Ureter (tissue), 1 donor: ENCODE results near the gene VMP1. TPM values are rescaled to one million over a fixed set of nuclear protein-coding genes. Genes with fewer than 3 reads are reported as not detected.

Source experiments
- DNase-seq: peaks from one replicate; pipeline ENCODE4 v3.0.0-alpha.2; 2020; ENCODE audit warnings: low spot score
- total RNA-seq: library from RNA; stranded (reverse); gene quantifications from one replicate; pipeline ENCODE4 v1.2.4, GENCODE V29; 2023
- donor health status: DM: yes; HTN: yes; CAD: no.

VMP1 gene
- total RNA-seq = 335 TPM

DNA sequence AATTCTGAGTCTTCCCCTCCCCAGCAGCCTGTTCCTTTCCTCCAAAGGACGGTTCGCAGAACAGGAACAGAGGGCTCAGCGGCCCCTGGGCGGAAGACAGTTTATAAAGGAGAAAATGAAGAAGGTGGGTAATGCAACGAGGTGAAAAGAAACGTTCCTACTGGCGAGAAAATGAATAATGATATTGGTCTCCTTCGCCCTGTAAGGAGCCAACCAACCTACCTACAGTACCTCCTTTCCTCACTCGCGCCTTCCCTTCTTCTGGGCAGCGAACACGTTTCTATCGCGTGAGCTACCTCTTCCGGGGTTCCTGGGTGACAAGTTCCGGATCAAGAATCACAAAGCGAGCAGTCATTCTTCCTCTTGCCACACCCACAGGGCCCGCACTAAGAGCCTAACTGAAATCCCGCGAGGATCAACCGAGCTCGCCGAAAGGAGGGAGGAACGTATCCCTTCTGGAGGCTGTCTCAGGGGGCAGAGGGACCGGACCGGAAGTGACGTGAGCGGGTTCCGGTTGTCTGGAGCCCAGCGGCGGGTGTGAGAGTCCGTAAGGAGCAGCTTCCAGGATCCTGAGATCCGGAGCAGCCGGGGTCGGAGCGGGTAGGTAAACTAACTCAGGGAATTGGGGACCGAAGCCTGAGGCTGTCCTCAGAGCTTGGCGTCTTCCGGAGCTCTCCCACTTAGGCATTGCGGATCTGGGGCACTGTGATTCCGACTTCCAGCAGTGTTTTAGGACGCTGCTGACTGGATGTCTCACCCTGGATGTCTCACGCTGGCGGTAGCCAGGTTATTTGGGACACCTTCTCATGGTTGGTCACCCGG lies at the start of gene VMP1, which contains the start of gene PTRH2:
VMP1 (plus strand) TSS at position 506 of the 822 bp plus-strand sequence. CDS start 23,793 bp downstream, outside the sequence.
PTRH2 (minus strand) TSS at position 282 of the 822 bp plus-strand sequence. CDS start 9,452 bp downstream, outside the sequence.
- peak; percentile 98 for DNase-seq

DNA sequence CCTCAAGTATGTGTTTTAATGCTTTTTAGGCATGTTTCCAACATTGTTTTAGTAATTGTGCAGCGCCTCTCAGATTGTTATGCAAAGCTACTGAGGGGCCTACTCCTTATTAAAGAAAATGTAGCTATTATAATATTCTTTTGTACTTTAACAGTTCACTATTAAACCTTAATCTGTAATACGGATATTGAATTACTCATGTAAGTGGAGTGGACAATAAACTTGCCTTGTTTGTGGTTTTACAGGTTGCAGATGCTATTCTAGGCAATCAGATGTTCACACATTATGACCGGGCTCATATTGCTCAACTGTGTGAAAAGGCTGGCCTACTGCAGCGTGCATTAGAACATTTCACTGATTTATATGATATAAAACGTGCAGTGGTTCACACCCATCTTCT lies 41.2 kb upstream of the VMP1 start:
- no peak for DNase-seq

DNA sequence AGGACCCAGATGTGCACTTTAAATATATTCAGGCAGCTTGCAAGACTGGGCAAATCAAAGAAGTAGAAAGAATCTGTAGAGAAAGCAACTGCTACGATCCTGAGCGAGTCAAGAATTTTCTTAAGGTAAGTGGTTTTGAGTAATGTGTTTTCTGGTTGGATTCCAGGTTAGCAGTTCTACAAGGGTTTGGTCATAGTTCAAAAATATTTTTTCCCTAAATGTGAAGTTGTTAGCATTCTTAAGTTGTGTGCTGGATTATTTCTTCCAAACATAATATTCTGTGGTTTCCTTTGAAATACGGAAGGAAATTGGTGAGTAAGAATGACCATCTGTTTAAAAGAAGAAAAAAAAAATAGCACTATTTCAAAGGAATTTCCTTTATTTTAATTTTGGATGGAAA lies 38.6 kb upstream of the VMP1 start:
- DNase-seq = no peak

DNA sequence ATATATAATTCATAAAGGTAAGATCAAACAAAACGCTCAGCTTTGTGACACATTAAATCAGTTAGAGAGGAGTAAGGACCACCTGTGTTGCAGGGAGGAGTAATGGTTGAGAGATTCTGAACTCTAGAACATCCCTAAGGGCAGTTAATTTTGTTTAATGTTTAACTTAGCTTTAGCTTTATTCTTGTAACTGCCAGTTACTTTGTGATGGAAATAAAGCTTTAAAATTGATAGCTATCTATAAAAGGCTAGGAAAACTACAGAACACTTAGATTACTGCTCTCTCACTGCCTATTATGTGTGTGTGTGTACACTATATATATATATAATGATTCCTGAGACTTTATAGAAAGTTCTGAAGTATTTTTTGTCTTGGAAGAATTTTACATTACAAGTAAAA lies 38.0 kb upstream of the VMP1 start:
- no peak for DNase-seq

DNA sequence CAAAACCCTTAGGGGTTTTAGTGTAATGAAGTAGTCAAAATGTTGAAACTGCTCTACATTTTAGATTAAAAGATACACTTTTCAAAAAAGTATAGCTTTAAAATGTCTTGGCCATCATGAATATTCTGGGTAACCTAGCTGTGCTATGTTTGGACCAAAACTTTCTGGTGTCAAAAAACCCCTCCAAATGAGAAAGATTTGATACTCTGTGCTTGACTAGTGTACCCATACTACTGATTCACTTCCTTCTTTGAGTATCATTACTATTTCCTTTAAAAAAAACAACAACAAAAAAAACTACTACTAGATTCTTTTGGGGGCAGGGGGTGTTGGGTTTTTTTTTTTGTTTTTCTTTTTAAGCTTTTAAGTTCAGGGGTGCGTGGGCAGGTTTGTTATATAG lies 37.5 kb upstream of the VMP1 start:
- DNase-seq = no peak

DNA sequence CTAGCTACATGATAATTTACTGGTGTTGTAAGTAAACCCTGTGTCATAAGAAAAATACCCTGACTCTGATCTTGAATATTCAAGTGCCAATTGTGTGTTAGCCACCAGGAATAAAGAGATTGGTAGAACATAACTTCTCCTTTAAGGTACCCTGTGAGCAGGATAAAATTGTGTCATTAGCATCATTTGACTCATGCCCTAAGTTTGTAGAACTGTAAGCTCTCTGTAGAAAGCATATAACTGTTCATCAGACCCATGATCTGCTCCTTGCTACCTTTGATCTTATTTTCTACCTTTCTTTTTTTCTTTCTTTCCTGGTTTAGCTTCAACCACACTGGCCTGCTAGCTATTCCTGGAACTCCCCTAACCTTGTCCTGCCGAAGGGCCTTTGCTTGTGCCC lies 36.1 kb upstream of the VMP1 start:
- no peak for DNase-seq

DNA sequence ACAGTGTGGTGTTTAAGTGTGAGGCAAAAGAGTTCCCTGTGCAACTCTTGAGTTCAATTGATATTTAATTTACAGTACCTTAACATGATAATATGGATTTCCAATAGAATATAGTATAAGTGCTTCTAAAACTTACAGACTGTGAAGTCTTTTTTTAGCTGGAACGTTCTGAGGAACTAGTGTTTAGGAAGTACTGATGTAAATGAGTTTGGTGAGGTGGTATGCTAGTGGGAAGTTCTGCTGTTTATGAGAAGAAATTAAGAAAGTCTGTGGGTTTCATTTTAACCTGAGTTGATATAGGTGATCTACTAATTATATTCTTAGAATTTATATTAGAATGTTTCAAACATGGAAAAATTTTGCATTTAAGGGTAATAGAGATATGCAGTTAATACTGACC lies 32.2 kb upstream of the VMP1 start:
- no peak for DNase-seq

DNA sequence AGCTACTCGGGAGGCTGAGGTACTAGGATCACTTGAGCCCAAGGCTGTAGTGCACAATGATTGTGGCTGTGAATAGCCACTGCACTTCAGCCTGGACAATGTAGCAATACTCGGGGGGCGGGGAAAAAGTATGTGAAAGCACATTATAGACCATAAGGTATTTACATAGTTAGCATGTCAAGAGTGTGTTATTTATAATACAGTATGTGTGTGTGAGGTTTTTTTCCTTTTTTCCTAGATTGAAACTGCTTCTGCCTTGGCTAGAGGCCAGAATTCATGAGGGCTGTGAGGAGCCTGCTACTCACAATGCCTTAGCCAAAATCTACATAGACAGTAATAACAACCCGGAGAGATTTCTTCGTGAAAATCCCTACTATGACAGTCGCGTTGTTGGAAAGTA lies 30.7 kb upstream of the VMP1 start:
- no peak for DNase-seq

DNA sequence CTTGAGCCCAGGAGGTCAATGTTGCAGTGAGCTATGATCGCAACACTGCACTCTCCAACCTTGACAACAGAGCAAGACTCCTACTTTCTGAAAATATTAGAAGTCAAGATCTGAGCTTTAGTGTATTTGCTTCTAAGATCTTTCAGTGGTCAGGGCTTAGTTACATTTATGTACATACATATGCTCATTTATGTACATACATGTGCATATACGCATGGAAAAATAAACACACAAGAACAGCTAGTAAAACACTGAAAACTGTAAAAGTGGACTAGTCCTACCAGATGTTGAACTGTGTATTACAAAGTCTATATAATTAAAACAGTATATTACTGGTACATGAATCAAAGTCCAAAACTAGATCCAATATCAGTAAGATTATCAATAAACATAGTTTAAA lies 28.5 kb upstream of the VMP1 start:
- no peak for DNase-seq

DNA sequence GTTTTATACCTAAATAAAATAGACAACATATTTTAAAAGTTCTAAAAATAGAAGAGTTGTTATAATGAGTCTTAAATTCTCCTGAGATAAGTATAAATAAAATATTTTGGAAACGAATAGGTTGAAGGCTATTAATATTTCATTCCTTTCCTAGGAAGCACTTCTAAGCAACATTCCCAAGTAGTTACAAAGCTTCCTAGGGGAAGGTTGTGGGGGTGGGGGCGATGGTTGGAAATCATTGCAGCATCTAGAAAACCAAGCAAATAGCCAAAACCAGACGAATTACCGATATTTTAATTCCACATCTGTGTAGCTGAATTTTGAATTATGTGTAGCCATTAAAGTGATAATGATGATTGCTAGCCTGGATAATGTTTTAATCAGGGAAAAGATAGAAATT lies 27.1 kb upstream of the VMP1 start:
- DNase-seq = no peak

DNA sequence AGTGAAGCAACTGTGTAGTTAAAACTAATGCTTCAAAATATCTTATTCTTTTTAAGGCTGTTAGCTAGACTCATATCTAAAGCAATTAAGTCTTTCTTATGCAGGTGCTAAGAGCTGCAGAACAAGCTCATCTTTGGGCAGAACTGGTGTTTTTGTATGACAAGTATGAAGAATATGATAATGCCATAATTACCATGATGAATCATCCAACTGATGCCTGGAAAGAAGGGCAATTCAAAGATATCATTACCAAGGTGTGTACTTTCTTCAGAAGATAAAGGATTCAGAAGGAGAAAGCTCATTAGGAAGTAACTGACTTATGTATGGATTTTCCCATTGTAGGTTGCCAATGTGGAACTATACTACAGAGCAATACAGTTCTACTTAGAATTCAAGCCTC lies 24.2 kb upstream of the VMP1 start:
- no peak for DNase-seq

DNA sequence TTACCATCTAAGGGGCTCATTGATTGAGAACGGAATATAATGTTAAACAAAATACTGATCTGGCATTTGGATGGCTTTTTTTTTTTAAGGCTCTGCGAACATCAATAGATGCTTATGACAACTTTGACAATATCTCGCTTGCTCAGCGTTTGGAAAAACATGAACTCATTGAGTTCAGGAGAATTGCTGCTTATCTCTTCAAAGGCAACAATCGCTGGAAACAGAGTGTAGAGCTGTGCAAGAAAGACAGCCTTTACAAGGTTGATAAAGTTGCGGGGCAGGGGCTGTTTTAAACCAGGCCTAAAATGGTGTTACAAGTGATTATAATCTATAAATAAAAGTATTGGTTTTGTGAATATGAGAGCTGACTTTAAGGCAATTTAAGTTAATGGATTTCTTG lies 22.5 kb upstream of the VMP1 start:
- DNase-seq = no peak

DNA sequence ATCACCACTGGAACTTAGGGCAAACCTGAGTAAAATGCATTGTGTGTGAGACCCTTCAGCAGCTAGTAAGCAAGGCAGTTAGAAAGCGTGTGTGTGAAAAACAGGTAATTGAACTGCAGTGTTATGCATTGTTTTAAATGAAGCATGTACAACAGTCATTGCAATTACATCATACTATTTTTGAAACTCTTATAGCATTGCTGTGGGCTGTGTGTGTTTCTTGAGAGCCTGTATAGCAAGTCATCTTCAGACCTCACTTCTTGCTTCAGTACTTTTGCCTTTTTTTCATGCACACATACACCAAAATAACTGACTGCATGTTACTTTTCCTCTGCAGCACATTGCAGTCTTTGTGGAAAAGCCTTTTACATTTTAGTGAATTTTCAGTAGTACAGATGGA lies 19.4 kb upstream of the VMP1 start:
- no peak for DNase-seq

DNA sequence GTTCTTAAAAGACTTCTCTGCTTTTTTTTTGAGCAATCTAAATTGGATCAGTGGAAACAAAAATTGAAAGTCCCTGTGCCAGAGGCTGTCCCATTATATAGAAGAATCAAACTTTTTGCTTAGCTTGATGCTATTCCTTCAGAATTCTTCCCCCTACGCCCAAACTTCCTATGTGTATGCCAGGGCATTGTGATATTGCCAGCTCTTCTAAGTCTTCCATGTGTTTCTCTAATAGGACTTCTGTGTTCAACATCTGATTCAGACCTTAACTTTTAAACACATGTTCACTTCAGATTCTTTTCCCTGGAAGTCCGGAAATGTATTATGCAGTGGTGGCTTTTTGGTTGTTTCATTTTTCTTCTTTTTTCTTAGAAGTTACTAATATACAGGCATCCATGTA lies 19.0 kb upstream of the VMP1 start:
- no peak for DNase-seq

DNA sequence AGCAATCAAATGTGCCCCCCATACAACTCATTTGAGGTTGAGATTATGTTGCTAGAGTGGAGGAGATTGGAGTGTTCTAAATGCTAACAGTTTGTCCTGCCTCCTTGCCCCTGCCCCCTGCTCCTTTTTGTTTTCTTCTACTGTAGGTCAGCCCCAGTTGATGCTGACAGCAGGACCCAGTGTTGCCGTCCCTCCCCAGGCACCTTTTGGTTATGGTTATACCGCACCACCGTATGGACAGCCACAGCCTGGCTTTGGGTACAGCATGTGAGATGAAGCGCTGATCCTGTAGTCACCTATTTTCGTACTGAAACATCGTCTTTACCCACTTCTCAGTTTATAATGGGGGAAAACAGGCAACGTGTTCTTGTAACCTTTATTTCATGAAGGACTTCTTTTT lies 13.9 kb upstream of the VMP1 start:
- DNase-seq = no peak

DNA sequence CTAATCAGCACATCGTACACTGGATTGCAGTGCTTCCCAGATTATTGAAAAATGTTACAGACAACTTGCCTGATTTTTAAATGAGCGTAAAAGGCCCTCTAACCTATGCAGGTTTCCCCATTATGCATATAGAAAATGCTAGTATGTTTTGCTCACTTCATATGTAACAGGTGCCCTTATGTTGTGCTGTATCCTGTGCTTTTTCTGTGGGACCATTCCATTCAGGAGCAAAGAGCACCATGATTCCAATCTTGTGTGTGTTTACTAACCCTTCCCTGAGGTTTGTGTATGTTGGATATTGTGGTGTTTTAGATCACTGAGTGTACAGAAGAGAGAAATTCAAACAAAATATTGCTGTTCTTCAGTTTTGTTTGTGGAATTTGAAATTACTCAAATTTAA lies 13.1 kb upstream of the VMP1 start:
- DNase-seq = no peak

DNA sequence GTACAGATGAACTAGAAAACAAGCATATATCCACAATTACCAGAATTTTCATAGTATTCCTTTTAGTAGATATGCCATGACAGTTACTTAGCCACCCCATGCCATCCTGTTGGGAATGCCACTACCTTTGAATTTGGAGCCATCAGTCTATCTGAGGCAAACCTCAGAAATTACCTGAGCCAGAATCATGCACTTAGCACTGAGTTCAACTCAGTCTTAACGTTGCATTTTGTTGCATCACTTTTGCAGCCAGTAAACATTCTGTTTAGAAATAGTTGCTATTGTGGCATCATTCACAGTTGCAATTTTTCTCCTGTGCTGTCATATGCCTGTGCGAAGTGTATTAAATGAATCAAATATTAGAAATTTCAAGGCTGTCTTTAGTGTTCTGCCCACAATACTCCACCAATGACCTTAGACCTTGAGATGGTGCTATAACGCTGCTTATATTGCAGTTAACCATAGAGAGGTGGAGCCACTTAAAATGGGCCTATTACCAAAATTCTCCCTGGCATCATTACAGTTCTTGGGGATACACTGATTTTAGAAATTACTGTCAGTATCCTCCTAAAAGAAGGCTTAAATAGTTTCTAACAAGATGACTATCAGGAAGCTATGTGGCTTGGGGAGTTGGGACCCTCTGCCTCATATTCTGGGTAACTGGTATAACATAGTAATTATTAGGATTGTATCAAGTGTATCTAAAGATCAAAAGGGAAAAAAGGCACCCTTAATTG lies 11.3 kb upstream of the VMP1 start:
- DNase-seq = no peak

DNA sequence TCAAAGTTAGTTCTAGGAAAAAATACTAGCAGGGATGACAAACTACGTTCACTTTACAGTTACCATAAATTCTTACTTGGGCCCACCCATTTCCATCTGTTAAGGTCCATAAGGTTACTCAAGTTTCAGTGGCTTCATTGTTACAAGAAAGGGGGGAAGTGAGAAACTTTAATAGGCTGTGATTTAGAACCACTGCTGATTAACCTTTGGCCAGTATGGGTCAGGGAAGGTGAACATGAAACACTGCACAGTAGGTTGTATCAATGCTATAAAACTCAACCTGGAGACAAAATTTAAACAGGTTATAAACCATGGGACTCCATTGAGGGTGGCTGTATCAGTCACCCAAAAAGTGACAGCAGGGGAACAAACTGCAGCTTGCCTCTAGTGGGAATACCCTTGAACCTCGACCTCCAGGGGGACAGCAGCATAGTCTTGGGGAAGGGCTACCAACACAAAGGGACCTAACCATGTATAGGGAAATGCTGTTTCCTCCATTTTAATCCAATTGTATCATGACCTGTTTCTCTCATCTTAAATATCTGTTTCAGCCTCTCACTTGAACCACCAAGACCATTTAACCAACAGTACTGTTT lies 10.7 kb upstream of the VMP1 start:
- no peak for DNase-seq

DNA sequence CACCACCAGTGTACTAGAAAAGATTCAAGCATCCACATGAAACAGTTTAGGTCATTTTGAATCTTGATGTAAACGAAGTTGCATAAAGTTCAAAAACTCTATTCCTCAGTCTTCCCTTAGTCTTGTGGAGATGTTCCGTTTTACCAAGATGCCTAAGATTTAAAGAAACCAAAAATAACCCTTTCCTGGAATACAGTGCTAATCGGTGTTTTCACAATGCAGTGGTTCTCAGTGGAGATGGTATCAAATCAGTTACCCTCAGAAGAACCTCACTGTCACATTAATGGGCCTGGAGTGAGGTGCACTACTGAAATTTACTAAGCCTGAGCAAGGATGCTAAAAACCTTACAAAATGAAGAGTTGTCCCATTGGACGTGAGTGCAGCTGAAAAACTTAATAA lies 9.3 kb upstream of the VMP1 start:
- no peak for DNase-seq

DNA sequence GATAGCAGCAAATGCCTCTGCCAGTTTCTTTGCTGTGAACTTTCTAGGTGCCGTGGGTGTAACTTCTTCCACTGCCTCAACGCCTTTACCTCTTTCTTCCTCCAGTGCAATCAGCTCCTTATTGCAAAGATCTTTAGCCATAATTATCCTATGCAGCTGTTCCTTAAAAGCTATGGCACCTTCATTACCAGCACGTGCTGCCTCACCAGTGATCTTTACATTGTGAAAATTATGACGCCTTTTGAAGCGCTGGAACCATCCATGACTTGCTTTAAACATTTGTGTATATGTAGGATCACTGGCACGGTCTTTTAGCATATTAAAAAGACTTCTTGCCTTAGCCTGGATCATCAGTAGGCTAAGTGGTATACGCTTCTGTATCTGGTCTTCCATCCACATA lies 8.2 kb upstream of the VMP1 start:
- DNase-seq = no peak

DNA sequence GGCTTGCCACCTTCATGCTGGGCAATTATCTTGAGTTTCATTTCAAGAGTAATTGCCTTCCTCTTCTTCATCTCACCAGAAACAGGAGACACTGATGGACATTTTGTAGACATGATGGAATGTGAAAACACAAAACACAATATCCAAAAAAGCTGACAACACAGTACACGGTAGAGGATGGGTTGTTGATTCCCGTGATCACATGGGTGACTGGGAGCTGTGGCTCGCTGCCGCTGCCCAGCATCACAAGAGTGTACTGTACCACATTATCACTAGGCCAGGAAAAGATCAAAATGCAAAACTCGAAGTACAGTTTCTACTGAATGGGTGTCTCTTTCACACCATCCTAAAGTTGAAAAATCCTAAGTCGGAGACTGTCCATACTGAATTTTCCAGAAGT lies 7.7 kb upstream of the VMP1 start:
- no peak for DNase-seq

DNA sequence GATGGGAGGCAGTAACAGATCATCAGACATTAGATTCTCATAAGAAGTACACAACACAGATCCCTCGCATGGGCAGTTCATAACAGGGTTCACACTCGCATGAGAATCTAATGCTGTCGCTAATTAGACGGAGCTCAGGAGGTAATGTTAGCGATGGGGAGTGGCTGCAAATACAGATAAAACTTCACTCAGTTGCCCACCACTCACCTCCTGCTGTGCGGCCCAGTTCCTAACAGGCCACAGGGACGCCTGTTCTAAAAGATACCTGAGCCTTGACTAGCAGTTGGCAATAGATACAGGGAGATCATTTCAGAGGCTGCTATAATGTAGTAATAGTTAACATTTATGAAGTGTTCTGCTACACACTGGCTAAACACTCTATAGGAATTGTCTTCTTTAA lies 5.2 kb upstream of the VMP1 start:
- DNase-seq = no peak

DNA sequence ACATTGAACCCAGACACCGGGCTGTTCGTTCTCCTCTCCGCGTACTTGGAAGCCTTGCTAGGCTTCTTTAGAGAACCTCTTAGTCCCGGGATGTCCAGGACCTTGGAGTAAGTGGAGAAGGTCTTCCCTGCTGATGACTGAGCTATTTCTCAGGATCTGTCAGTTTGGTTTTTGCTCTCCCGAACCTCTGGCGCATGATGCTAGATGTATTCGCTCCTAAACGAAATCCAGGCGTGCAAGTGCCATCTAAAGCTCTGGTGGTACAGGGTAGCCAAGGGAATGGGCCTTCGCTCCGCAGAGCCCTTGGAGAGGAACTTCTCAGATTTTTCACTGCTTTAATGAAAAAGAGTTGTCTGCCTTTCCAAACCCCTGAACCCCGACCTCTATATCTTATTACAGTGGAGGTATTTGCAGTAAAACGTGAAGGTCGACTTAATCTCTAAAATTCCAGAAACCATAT lies 547 bp downstream of the VMP1 start:
- DNase-seq = no peak
